ENCODE data around the gene DNAJC18.

GRCh38 chr5:139451878-139452660 is 12.7 kb upstream of the DNAJC18 start:
- TF ChIP-seq CTCF (IDR thresholded peaks at IDR 0.05) (no peak), POLR2AphosphoS5 (IDR thresholded peaks at IDR 0.05) (no peak), POLR2A (IDR thresholded peaks at IDR 0.05) (no peak), EP300 (IDR thresholded peaks at IDR 0.05) (no peak)

Data from gastroesophageal sphincter (tissue), 3 donors.